Transverse colon (tissue), 4 donors: ENCODE data around the gene TM6SF1.

Experiments
- CTCF ChIP-seq, 5 experiments: fragments of 200-600 bp in 3 of 5; fragments of 450-650 bp in 2 of 5; sonication (generic) in 3 of 5; IDR thresholded peaks; 1 replicate in 2 of 5; 2 replicates in 3 of 5; pipeline ENCODE4 v1.5.1; 2016 to 2017; ENCODE audit warnings: antibody characterized with exemption in 5 of 5, inconsistent platforms in 3 of 5, mild to moderate bottlenecking in 2 of 5, moderate library complexity in 1 of 5
- EP300 ChIP-seq: sonication (generic); formaldehyde crosslinking; IDR thresholded peaks from one replicate; pipeline ENCODE4 v1.6.1; 2017; ENCODE audit warnings: antibody characterized with exemption, low read depth
- POLR2AphosphoS5 ChIP-seq, 3 donors: sonication (generic); formaldehyde crosslinking; IDR thresholded peaks; one replicate each; pipeline ENCODE4 v1.6.1; 2016; ENCODE audit warnings: antibody characterized with exemption in 3 of 3

GRCh38 chr15:83132861-83133523 lies 25.5 kb downstream of the TM6SF1 start:
- TF ChIP-seq POLR2AphosphoS5 (IDR thresholded peaks at IDR 0.05) = no peak
- TF ChIP-seq CTCF (IDR thresholded peaks at IDR 0.05) = no peak
- TF ChIP-seq EP300 = no peak
